ENCODE data around the gene CRAMP1. TPM values are rescaled to one million over a fixed set of nuclear protein-coding genes. Genes with fewer than 3 reads are reported as not detected.
A peak's percentile ranks its signal among the peaks of the same experiment; 100 is the strongest.

Gene CRAMP1
- total RNA-seq, 4 donors from 2014 or later, result 9.1 to 15.5 (median 12.5) TPM

- H3K27ac ChIP-seq (replicated peaks in 1 of 4), result peak overlapping the region; percentile 91 to 95 (median 92)
- no peaks in the 10 kb centered on the region for H3K9me3 ChIP-seq
- 2% methylated on average over 22 of the region's 62 CpGs for WGBS
- H3K36me3 ChIP-seq, result peaks cover 0 to 19% (median 11%) of the 10 kb centered on the region in 4 donors
- no peak for DNase-seq (ENCODE audit: extremely low spot score)
- no peak for TF ChIP-seq EP300 (IDR thresholded peaks at IDR 0.05)
- peak overlapping the region; percentile 88 to 96 (median 92) for H3K4me3 ChIP-seq
- intact Hi-C loops (cut with DNase I), result loop anchor here (5.0 to 10.0 kb wide), 3 partner anchors 66 to 302 kb away; partner anchors contain the start of genes CRAMP1, EME2, IFT140 and MRPS34
- H3K4me1 ChIP-seq, result peaks cover 24 to 61% (median 48%) of the 10 kb centered on the region in 4 donors
- H3K27me3 ChIP-seq, result no peaks in the 10 kb centered on the region
Measured at GRCh38 chr16:1706386-1707192, 94.4 kb downstream of the CRAMP1 start.

- DNase-seq (ENCODE audit: extremely low spot score), result no peak
- intact Hi-C loops (cut with DNase I), result loop anchor here (5.0 to 10.0 kb wide), 3 partner anchors 65 to 302 kb away; partner anchors contain the start of genes CRAMP1, EME2, IFT140 and MRPS34
- H3K9me3 ChIP-seq, result no peaks in the 10 kb centered on the region
- H3K4me3 ChIP-seq, result peak overlapping the region; percentile 88 to 96 (median 92)
- TF ChIP-seq POLR2AphosphoS5 (IDR thresholded peaks at IDR 0.05) (no peak), EP300 (IDR thresholded peaks at IDR 0.05) (no peak), POLR2A (IDR thresholded peaks at IDR 0.05; ENCODE audit: low read depth) (no peak), CTCF (IDR thresholded peaks at IDR 0.05) (no peak)
- H3K27ac ChIP-seq (replicated peaks in 1 of 4), result peak overlapping the region; percentile 91 to 95 (median 92)
- peaks cover 0 to 15% (median 4%) of the 10 kb centered on the region in 4 donors for H3K36me3 ChIP-seq
- H3K4me1 ChIP-seq, result peaks cover 24 to 64% (median 49%) of the 10 kb centered on the region in 4 donors
- H3K27me3 ChIP-seq, result no peaks in the 10 kb centered on the region
- WGBS, result 8% methylated on average over 16 of the region's 16 CpGs
Measured at GRCh38 chr16:1707193-1707790, 95.1 kb downstream of the CRAMP1 start.

GRCh38 chr16:1708083-1708767 is 96.1 kb downstream of the CRAMP1 start:
- Histone ChIP-seq H3K27ac (replicated peaks in 1 of 4) (peak overlapping the region; percentile 7 to 94 (median 56)), H3K9me3 (no peaks in the 10 kb centered on the region), H3K4me3 (peak overlapping the region in 2 of 4 donors; percentile 88 to 93), H3K27me3 (no peaks in the 10 kb centered on the region), H3K4me1 (peaks cover 31 to 74% (median 57%) of the 10 kb centered on the region in 4 donors), H3K36me3 (peaks cover 0 to 12% (median 0%) of the 10 kb centered on the region in 4 donors)
- intact Hi-C loops (cut with DNase I), result loop anchor here (5.0 to 10.0 kb wide), 3 partner anchors 64 to 303 kb away; partner anchors contain the start of genes CRAMP1, EME2, IFT140 and MRPS34
- TF ChIP-seq POLR2AphosphoS5 (IDR thresholded peaks at IDR 0.05), result no peak
- TF ChIP-seq POLR2A (IDR thresholded peaks at IDR 0.05; ENCODE audit: low read depth), result no peak
- TF ChIP-seq CTCF (IDR thresholded peaks at IDR 0.05), result no peak
- no peak for TF ChIP-seq EP300 (IDR thresholded peaks at IDR 0.05)
- 90% methylated on average over 12 of the region's 18 CpGs for WGBS
- DNase-seq (ENCODE audit: extremely low spot score), result no peak

GRCh38 chr16:1708768-1709180 is 96.6 kb downstream of the CRAMP1 start:
- no peaks in the 10 kb centered on the region for H3K9me3 ChIP-seq
- H3K4me3 ChIP-seq, result no peak overlapping the region
- no peaks in the 10 kb centered on the region for H3K27me3 ChIP-seq
- 83% methylated on average over 12 of the region's 13 CpGs for WGBS
- H3K4me1 ChIP-seq, result peaks cover 32 to 79% (median 62%) of the 10 kb centered on the region in 4 donors
- peaks cover 0 to 12% (median 0%) of the 10 kb centered on the region in 4 donors for H3K36me3 ChIP-seq
- no peak for DNase-seq (ENCODE audit: extremely low spot score)
- intact Hi-C loops (cut with DNase I), result loop anchor here (5.0 to 10.0 kb wide), 3 partner anchors 64 to 304 kb away; partner anchors contain the start of genes CRAMP1, EME2, IFT140 and MRPS34
- H3K27ac ChIP-seq (replicated peaks in 1 of 4), result peak overlapping the region in 2 of 4 donors; percentile 21 to 94
- TF ChIP-seq POLR2A (IDR thresholded peaks at IDR 0.05; ENCODE audit: low read depth), result no peak
- TF ChIP-seq POLR2AphosphoS5 (IDR thresholded peaks at IDR 0.05), result no peak
- TF ChIP-seq CTCF (IDR thresholded peaks at IDR 0.05), result no peak
- no peak for TF ChIP-seq EP300 (IDR thresholded peaks at IDR 0.05)
